SIG-M5 treated with dmso at 0.1 percent for 504 hours (cell line): ENCODE measurements around the gene RHOBTB3.
"Not testable (repeated sequence)": the region's sequence is repeated elsewhere in the genome, so short reads cannot be mapped to it uniquely, and the experiment has no call there.

ENCODE experiments used
- DNase-seq: peaks from one replicate; lab custom pipeline; 2025; ENCODE audit not compliant: unreplicated experiment; lab: John Stamatoyannopoulos, UW

Gene RHOBTB3

GRCh38 chr5:95730730-95731570 is at the start of gene RHOBTB3:
Gene RHOBTB3, plus strand, starts transcription at chr5:95731336. Its CDS starts 347 bp downstream, at chr5:95731683.
- peak; percentile 55 for DNase-seq

GRCh38 chr5:95682891-95683290 is 48.2 kb upstream of the RHOBTB3 start, which contains the start of gene SPATA9:
Gene SPATA9, minus strand, starts transcription at chr5:95682991. Its CDS starts 137 bp downstream, at chr5:95682854.
- no peak for DNase-seq

- no peak for DNase-seq
Measured at GRCh38 chr5:95684361-95684760, 46.8 kb upstream of the RHOBTB3 start.

DNA sequence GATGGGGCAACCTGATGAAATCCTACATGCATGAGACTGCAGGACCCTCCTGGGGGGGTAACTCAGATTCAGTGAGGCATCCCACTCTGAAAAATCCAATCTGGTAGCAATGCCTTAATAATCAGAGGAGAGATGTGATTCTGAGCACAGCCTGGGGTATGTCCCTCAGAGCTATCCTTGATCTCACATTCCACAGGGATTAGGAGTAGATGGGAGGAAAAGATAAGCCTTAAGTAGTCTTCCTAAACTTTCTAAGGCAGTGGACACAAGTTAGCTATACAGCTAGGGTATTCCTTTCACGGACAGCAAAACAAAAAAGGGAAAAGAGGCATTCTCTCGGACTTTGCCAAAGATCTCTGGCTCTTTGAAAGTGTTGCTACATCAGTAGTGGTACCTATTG is 44.5 kb upstream of the RHOBTB3 start:
- DNase-seq: no peak

DNA sequence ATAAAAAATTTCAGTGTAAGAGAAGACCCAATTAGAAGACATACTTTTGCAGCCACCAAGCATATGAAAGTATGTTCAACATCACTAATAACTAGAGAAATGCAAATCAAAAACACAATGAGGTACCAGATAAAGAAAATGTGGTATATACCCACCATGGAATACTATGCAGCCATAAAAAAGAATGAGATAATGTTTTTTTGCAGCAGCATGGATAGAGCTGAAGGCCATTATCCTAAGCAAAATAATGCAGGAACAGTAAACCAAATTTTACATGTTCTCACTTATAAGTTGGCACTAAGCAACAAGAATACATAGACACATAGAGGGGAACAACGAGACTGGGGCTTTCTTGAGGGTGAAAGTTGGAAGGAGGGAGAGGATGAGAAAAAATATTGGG is 41.5 kb upstream of the RHOBTB3 start:
- no peak for DNase-seq

DNA sequence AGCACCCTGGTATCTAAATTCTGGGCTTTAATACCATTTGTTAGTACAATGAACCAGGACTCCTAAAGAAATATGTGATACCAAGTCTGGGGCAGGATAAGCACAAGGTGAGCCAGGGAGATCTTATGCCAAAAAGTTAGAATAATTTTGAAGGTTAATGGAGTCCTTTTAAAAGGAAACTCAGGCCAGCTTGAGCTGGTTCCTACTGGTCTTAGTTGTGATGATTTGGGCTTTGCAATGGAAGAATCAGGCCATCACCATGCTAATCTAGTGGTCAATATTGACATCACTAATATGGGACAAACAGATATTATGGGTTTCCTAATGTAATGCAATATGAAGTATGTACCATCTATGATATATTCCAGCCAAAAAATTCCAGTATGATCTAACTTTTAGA is 40.8 kb upstream of the RHOBTB3 start:
- DNase-seq: no peak

DNA sequence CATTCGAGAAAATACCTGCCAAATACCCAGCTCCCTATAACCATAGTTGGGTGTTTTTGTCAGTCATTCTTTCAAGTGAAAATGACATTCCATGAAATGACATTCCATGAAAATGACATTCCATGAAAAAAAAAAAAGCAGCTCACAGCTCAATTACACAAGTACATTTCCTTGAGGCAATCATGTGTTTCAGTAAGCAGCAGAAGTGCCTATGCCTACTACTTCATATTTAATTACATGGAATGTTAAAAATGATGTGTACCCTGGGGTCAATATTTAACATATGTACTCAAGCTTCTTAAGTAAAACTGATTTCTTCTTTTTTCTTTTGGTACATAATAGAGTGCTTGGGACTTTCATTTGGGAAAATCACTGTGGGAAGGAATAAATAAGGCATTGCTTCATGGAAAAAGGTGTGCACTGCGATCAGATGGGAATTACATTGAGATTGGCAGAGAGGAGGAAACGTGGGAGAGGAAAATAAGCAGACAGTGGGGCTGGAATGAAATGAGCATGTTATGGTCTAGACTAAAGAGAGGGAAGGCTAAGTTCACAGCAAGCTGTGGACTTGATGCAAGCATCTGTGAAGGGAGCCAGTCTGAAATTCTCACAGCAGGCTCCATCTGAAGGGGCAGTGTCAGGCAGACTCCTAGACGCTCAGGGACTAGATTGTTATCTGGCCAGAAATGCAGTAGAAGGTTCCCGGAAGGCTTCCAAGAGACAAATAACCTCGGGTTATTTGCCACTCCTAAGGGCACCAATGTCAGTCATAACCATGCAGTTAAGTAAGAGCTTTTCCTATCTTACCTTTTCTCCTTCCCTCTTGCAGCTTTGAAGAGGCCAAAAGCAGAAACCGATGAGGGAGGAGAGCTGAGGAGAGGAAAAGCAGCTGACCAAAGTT is 33.1 kb upstream of the RHOBTB3 start:
- peak; percentile 28 for DNase-seq

- no peak for DNase-seq
Measured at GRCh38 chr5:95699337-95699736, 31.8 kb upstream of the RHOBTB3 start.

DNA sequence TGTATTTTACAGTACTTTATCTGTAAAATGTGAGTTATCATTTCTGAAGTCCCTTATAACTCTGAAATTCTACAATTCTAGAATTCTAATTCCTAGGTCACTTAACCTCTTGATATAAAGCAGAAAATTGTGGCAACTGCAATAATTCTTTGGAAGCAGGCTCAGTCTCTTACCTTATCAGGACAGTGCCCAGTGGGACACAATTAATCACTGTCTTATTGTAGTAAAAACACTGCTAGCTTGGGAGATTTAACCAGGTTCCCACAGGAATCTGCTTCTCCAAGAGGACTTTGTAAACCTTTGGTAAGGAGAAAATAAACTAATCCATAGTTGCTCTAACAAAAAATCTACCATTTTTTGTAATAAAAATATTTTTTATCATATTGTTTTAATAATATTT is 30.1 kb upstream of the RHOBTB3 start:
- DNase-seq: no peak

DNA sequence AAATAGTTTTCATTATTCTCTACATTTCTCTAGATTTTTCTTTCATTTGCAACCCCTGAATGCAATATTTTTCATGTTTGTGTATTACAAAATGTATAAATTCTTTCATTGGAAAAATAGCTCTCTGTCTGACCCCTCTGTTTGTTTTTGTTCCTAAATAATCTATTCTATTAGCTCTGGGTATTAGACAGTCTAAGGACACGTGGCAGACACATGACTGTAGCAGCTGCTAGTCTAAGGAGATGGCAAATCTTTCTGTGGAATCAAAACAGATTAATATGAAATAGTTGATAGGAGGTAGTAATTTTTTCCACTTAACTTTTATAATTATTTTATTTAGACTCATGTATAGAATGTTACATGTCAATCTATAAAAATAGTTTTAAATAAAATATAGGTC is 27.0 kb upstream of the RHOBTB3 start:
- DNase-seq: no peak

DNA sequence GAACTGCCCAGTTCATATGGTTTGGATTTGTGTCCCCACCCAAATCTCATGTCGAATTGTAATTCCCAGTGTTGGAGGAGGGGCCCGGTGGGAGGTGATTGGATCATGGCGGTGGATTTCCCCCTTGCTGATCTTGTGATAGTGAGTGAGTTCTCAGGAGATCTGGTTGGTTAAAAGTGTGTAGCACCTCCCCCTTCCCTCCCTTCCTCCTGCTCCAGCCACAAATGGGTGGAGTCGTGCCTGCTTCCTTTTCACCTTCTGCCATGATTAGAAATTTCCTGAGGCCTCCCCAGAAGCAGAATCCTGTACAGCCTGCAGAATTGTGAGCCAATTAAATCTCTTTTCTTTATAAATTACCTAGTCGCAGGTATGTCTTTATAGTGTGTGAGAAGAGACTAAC is 24.9 kb upstream of the RHOBTB3 start:
- not testable (repeated sequence) for DNase-seq

DNA sequence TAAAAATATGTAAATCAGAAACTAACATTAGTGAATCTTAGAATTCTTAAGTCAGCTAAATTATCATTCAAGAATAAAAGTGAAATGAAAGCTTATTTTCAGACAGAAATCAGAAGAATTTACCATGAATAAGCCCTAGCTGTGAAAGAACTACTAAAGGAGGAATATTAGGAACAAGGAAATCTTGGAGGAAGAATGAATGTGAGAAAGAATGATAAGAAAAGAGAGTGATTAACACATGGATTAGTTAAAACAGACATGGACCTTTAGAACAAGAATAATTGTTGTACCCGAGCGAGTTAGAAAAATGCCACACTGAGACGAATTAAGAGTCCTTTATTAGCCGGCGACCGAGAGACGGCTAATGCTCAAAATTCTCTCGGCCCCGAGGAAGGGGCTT is 24.1 kb upstream of the RHOBTB3 start:
- DNase-seq: no peak

DNA sequence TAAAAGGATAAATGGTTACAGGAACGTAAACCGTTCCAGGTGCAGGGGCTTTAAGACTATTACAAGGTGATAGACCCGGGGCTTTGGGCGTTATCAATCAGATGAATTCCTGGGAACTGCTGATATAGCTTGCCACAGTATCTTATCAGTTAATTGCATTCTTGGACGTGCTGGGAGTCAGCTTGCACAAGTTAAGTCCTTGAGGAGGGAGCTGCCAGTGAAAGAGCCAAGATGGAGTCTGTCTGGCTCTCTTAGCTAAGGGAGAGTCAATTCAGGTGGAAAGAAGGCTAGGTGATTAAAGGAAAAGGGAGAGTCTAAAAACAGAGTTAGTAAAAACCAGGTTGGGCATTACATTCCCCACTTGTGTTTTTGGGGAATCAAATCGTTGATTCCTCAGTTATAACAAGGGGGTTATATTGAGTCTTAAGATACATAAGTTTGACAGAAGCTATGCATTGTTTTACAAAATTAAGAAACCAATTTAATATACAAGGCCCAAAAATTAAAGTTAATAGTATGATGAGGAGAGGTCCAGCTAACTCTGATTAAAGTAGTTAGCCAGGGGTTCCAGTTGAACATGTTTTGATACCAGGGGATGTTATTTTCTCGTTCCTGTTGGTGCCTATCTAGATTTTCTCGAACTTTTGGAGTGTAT is 23.5 kb upstream of the RHOBTB3 start:
- DNase-seq: not testable (repeated sequence)

- no peak for DNase-seq
Measured at GRCh38 chr5:95708876-95709275, 22.3 kb upstream of the RHOBTB3 start.

DNA sequence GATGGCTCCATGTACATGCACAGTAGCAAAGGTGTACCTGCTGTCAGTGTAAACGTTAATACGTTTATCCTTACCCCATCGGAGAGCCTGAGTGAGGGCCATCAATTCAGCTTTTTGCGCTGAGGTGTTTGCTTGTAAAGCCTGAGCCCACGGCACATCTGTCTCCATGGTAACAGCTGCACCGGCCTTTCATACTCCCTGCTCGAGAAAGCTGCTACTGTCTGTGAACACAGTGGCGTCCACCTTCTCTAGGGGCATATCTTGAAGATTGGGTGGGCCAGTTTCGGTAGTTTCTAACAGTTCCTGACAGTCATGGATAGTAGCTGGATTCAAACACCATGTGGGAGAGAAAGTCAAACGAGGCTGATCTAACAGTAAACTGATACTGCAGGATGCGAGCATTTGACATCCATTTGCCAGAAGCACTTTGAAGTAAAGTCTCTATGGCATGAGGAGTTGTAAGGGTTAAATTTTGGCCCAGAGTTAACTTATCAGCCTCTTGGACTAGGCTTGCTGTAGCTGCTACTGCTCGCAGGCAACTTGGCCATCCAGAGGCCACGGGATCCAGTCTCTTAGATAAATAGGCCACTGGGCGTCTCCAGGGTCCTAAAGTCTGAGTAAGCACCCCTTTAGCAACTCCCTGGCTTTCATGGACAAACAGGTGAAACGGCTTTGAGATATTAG is 21.0 kb upstream of the RHOBTB3 start:
- DNase-seq: no peak

- DNase-seq: not testable (repeated sequence)
Measured at GRCh38 chr5:95710651-95711500, 20.3 kb upstream of the RHOBTB3 start.

- no peak for DNase-seq
Measured at GRCh38 chr5:95711501-95712346, 19.4 kb upstream of the RHOBTB3 start.

- no peak for DNase-seq
Measured at GRCh38 chr5:95712347-95712958, 18.7 kb upstream of the RHOBTB3 start.
